Gastroesophageal sphincter (tissue), 2 donors: ENCODE data around the gene LRRC46.

Experiments
- EP300 ChIP-seq: sonication (generic); formaldehyde crosslinking; IDR thresholded peaks from one replicate; pipeline ENCODE4 v1.6.1; 2017; ENCODE audit warnings: antibody characterized with exemption, mild to moderate bottlenecking
- POLR2A ChIP-seq, 2 donors: fragments of 450-650 bp; IDR thresholded peaks; one replicate each; pipeline ENCODE4 v1.6.1; 2017; ENCODE audit warnings: antibody characterized with exemption in 2 of 2, mild to moderate bottlenecking in 2 of 2, moderate library complexity in 1 of 2
- POLR2AphosphoS5 ChIP-seq: sonication (generic); formaldehyde crosslinking; IDR thresholded peaks from one replicate; pipeline ENCODE4 v1.6.1; 2017; ENCODE audit warnings: antibody characterized with exemption

- TF ChIP-seq EP300 (no peak), POLR2A (IDR thresholded peaks at IDR 0.05) (no peak), POLR2AphosphoS5 (no peak)
These were observed 41.6 kb upstream of the LRRC46 start for GRCh38 chr17:47789611-47790561.
